PFSK-1 (cell line): ENCODE measurements around the gene TANGO6.

Source experiments
- FOXP2 ChIP-seq: optimal IDR thresholded peaks from 2 replicates; pipeline ENCODE3; 2011; ENCODE audit warnings: borderline replicate concordance, control low read depth, inconsistent platforms; ENCODE audit not compliant: insufficient read depth; ENCODE audit errors: extremely low read length, extremely low read depth
- POLR2AphosphoS5 ChIP-seq: IDR thresholded peaks from 2 replicates; pipeline ENCODE4 v1.6.1; 2012; ENCODE audit warnings: low read depth, mild to moderate bottlenecking, control low read depth, low read length, moderate library complexity
- SIN3A ChIP-seq: IDR thresholded peaks from 2 replicates; pipeline ENCODE4 v1.6.1; 2012; ENCODE audit warnings: mild to moderate bottlenecking, low read length, moderate library complexity, borderline replicate concordance; ENCODE audit not compliant: insufficient read depth
- TAF1 ChIP-seq: IDR thresholded peaks from 2 replicates; pipeline ENCODE4 v1.6.1; 2012; ENCODE audit warnings: low read length, control low read depth, borderline replicate concordance; ENCODE audit not compliant: insufficient read depth
- TF ChIP-seq, protein P1 (sequence below), 2 experiments: IDR thresholded peaks; 2 replicates each; pipeline versions ENCODE4 v1.6.1 to v1.8.0; 2011 to 2012; ENCODE audit warnings: low read depth in 2 of 2, low read length in 2 of 2, control low read depth in 1 of 2, inconsistent platforms in 1 of 2, mild to moderate bottlenecking in 1 of 2, moderate library complexity in 1 of 2; ENCODE audit not compliant: insufficient read depth in 1 of 2

TANGO6 gene

DNA sequence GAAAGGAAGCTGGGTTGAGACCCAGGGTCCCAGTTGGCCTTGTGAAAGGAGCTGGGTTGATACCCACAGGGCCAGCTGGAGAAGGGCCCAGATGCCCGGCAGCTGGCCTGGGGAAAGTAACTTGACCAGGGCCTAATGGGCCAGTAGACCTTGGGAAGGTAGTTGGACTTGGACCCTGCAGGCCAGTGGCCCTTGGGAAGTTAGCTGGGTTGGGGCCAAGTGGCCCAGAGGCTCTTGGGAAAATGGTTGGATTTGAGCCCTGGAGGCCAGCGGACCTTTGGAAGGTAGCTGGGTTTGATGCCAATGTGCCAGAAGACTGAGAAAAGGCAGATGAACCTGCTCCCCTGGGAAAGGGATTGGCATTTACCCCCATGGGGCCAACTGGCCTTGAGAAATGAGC is 275.7 kb downstream of the TANGO6 start:
- TF ChIP-seq SIN3A (no peak), TAF1 (no peak), POLR2AphosphoS5 (no peak)
- TF ChIP-seq, protein P1, sequence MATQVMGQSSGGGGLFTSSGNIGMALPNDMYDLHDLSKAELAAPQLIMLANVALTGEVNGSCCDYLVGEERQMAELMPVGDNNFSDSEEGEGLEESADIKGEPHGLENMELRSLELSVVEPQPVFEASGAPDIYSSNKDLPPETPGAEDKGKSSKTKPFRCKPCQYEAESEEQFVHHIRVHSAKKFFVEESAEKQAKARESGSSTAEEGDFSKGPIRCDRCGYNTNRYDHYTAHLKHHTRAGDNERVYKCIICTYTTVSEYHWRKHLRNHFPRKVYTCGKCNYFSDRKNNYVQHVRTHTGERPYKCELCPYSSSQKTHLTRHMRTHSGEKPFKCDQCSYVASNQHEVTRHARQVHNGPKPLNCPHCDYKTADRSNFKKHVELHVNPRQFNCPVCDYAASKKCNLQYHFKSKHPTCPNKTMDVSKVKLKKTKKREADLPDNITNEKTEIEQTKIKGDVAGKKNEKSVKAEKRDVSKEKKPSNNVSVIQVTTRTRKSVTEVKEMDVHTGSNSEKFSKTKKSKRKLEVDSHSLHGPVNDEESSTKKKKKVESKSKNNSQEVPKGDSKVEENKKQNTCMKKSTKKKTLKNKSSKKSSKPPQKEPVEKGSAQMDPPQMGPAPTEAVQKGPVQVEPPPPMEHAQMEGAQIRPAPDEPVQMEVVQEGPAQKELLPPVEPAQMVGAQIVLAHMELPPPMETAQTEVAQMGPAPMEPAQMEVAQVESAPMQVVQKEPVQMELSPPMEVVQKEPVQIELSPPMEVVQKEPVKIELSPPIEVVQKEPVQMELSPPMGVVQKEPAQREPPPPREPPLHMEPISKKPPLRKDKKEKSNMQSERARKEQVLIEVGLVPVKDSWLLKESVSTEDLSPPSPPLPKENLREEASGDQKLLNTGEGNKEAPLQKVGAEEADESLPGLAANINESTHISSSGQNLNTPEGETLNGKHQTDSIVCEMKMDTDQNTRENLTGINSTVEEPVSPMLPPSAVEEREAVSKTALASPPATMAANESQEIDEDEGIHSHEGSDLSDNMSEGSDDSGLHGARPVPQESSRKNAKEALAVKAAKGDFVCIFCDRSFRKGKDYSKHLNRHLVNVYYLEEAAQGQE (IDR thresholded peaks at IDR 0.05; ENCODE audit: insufficient read depth in 1 of 2, low read depth in 2 of 2, low read length in 2 of 2), result no peak

DNA sequence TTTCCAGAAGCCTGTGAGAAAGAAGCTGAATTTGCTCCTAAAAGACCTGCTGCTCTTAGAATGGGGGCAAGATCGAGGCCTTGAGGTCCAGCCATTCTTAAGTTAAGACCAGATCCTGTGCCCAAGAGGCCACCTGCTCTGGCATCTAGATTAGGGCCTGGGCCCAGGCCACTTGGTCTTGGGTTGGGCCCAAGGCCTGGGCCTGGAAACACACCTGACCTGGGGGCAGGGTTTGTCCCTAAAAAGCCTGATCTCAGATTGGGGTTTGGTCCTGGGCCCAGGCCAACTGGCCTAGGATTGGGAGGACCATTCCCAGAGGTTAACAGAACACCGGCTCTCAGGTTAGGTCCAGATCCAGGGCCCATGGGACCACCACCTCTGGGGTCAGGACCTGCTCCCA is 276.2 kb downstream of the TANGO6 start:
- TF ChIP-seq FOXP2 (no peak), TAF1 (no peak), POLR2AphosphoS5 (no peak), SIN3A (no peak)
- TF ChIP-seq, protein P1 (IDR thresholded peaks at IDR 0.05; ENCODE audit: insufficient read depth in 1 of 2, low read depth in 2 of 2, low read length in 2 of 2), result no peak

DNA sequence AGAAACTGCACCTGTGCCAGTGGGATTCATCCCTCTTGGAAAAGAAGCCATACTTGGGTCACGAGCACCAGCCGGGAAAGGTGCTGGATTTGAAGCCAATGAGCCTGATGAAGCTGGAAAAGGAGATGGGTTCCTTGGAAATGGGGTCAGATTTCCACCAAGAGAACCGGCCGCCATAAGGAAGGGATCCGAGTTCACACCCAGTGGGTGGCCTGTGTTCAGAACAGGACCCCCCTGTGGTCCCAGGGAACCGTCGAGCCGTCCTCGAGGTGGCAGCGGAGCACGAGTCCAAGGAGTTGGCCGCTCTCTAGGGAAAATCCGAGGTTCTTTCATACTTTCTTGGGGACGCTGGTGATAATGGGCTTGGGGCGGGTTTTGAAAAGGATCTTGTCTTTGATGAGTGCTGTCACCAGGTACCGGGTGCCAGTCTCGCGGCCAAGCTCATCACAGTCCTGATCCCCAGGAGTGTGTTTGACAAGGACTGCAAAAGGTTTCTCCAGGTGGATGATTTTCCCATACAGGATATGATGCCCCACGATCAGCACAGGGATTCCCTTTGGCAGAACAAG is 276.8 kb downstream of the TANGO6 start:
- no peak for TF ChIP-seq SIN3A
- TF ChIP-seq TAF1, result no peak
- TF ChIP-seq, protein P1 (IDR thresholded peaks at IDR 0.05; ENCODE audit: insufficient read depth in 1 of 2, low read depth in 2 of 2, low read length in 2 of 2), result no peak
- TF ChIP-seq POLR2AphosphoS5, result no peak
- no peak for TF ChIP-seq FOXP2

DNA sequence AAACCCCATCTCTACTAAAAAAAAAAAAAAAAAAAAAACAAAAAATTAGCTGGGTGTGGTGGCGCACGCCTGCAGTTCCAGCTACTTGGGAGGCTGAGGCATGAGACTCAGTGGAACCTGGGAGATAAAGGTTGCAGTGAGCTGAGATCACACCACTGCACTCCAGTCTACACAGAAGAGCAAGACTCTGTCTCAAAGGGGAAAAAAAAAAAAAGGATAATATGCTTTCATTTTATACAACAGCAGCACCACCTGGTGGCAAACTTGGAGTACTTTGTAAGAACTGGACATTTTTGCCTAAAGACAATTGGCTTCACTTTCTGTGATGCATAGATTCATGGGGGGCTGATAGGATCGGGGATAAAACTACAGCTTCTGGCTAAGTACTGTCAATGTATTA is 280.6 kb downstream of the TANGO6 start:
- TF ChIP-seq FOXP2 (no peak), TAF1 (no peak)

DNA sequence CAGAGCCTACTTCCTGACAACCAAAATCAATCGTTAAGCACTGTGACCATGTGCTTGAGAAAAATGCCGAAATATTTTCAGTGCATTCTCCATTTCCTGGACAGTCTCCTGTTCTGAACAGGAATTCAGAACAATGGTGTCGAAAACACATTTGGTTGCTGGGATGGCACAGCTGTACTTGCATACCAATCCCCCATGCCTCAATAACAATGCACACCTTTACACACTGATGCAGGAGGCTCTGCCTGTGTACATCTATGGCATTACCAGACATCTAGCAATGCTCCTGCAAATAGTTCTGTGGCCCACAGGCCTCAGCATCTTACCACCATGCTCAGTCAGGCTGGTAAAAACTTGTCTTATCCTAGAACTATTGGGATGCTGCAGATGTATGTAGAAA is 282.9 kb downstream of the TANGO6 start:
- TF ChIP-seq, protein P1 (IDR thresholded peaks at IDR 0.05; ENCODE audit: insufficient read depth in 1 of 2, low read depth in 2 of 2, low read length in 2 of 2), result no peak
